ENCODE measurements around the gene IFRD2.

GRCh38 chr3:50258979-50259378 is 33.2 kb downstream of the IFRD2 start:
- TF ChIP-seq, protein P1, sequence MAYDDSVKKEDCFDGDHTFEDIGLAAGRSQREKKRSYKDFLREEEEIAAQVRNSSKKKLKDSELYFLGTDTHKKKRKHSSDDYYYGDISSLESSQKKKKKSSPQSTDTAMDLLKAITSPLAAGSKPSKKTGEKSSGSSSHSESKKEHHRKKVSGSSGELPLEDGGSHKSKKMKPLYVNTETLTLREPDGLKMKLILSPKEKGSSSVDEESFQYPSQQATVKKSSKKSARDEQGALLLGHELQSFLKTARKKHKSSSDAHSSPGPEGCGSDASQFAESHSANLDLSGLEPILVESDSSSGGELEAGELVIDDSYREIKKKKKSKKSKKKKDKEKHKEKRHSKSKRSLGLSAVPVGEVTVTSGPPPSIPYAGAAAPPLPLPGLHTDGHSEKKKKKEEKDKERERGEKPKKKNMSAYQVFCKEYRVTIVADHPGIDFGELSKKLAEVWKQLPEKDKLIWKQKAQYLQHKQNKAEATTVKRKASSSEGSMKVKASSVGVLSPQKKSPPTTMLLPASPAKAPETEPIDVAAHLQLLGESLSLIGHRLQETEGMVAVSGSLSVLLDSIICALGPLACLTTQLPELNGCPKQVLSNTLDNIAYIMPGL (CRISPR knock-in tag; IDR thresholded peaks at IDR 0.05; ENCODE audit: borderline replicate concordance in 1 of 2, low read depth in 1 of 2), result no peak
- no peak for TF ChIP-seq ZNF660 (CRISPR knock-in tag; IDR thresholded peaks at IDR 0.05; ENCODE audit: borderline replicate concordance, low read depth)
- TF ChIP-seq, protein P2, sequence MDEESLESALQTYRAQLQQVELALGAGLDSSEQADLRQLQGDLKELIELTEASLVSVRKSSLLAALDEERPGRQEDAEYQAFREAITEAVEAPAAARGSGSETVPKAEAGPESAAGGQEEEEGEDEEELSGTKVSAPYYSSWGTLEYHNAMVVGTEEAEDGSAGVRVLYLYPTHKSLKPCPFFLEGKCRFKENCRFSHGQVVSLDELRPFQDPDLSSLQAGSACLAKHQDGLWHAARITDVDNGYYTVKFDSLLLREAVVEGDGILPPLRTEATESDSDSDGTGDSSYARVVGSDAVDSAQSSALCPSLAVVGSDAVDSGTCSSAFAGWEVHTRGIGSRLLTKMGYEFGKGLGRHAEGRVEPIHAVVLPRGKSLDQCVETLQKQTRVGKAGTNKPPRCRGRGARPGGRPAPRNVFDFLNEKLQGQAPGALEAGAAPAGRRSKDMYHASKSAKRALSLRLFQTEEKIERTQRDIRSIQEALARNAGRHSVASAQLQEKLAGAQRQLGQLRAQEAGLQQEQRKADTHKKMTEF (CRISPR knock-in tag; IDR thresholded peaks at IDR 0.05), result no peak
- no peak for TF ChIP-seq ZNF101 (CRISPR knock-in tag; IDR thresholded peaks at IDR 0.05; ENCODE audit: borderline replicate concordance, low read depth)
- no peak for TF ChIP-seq SOX6 (IDR thresholded peaks at IDR 0.05)
- TF ChIP-seq SOX6 (CRISPR knock-in tag; IDR thresholded peaks at IDR 0.05), result no peak
- TF ChIP-seq FOXK2 (IDR thresholded peaks at IDR 0.05), result no peak
- TF ChIP-seq EP300 (IDR thresholded peaks at IDR 0.05; ENCODE audit: low read depth in 2 of 2, low read length in 2 of 2), result no peak
- TF ChIP-seq EP300 (CRISPR knock-in tag; IDR thresholded peaks at IDR 0.05; ENCODE audit: borderline replicate concordance), result no peak
- TF ChIP-seq CTCF (CRISPR knock-in tag; IDR thresholded peaks at IDR 0.05), result no peak
- TF ChIP-seq HDAC1 (CRISPR knock-in tag; IDR thresholded peaks at IDR 0.05), result no peak
- TF ChIP-seq BCLAF1 (IDR thresholded peaks at IDR 0.05), result no peak

All from HepG2 (cell line).